HG02852 (cell line): ENCODE results near the gene MAP4.
"Not testable (repeated sequence)": the region's sequence is repeated elsewhere in the genome, so short reads cannot be mapped to it uniquely, and the experiment has no call there.

Experiments used
- ATAC-seq: cut with Tn5 transposase; IDR thresholded peaks from one replicate; pipeline ENCODE4 v1.9.1; 2021; ENCODE audit warnings: mild to moderate bottlenecking, moderate library complexity; ENCODE audit not compliant: unreplicated experiment

The MAP4 gene

GRCh38 chr3:47849186-47849698, 167.0 kb downstream of the MAP4 start:
- no peak for ATAC-seq

- no peak for ATAC-seq
Observed at GRCh38 chr3:47848599-47849117, 167.6 kb downstream of the MAP4 start.

- no peak for ATAC-seq
Observed at GRCh38 chr3:47847801-47848518, 168.3 kb downstream of the MAP4 start.

GRCh38 chr3:47847260-47847659, 169.0 kb downstream of the MAP4 start:
- no peak for ATAC-seq

- no peak for ATAC-seq
Observed at GRCh38 chr3:47846880-47847248, 169.4 kb downstream of the MAP4 start.

- ATAC-seq: no peak
Observed at GRCh38 chr3:47846186-47846879, 169.9 kb downstream of the MAP4 start.

GRCh38 chr3:47841786-47842349, 174.3 kb downstream of the MAP4 start:
- no peak for ATAC-seq

- ATAC-seq: no peak
Observed at GRCh38 chr3:47838503-47838902, 177.7 kb downstream of the MAP4 start.

GRCh38 chr3:47836986-47837385, 179.2 kb downstream of the MAP4 start:
- no peak for ATAC-seq

GRCh38 chr3:47829482-47829881, 186.7 kb downstream of the MAP4 start:
- not testable (repeated sequence) for ATAC-seq

- ATAC-seq: no peak
Observed at GRCh38 chr3:47825590-47825989, 190.6 kb downstream of the MAP4 start.

GRCh38 chr3:47824541-47825473, 191.4 kb downstream of the MAP4 start:
- peak; percentile 90 for ATAC-seq

- no peak for ATAC-seq
Observed at GRCh38 chr3:47817609-47818008, 198.6 kb downstream of the MAP4 start.

- no peak for ATAC-seq
Observed at GRCh38 chr3:47813551-47814177, 202.6 kb downstream of the MAP4 start.

GRCh38 chr3:47804577-47804976, 211.6 kb downstream of the MAP4 start:
- no peak for ATAC-seq

- no peak for ATAC-seq
Observed at GRCh38 chr3:47803480-47804025, 212.7 kb downstream of the MAP4 start.

GRCh38 chr3:47802734-47803479, 213.3 kb downstream of the MAP4 start, which contains the start of gene DHX30:
Gene DHX30 (plus strand): TSS chr3:47803138. CDS start chr3:47810684, 7,546 bp downstream.
- peak; percentile 91 for ATAC-seq
